HPDE6-E6E7 (cell line): ENCODE measurements around the gene PTPRG.

Experiments used
- DNase-seq: peaks from one replicate; pipeline ENCODE4 v3.0.0; 2011; ENCODE audit warnings: missing footprints; ENCODE audit errors: extremely low spot score

PTPRG gene

GRCh38 chr3:61562721-61563312, 1.4 kb downstream of the PTPRG start:
- DNase-seq = no peak

GRCh38 chr3:61563313-61564271, 2.2 kb downstream of the PTPRG start:
- no peak for DNase-seq

GRCh38 chr3:61564395-61565059, 3.2 kb downstream of the PTPRG start:
- DNase-seq = no peak

GRCh38 chr3:61565569-61565968, 4.2 kb downstream of the PTPRG start:
- no peak for DNase-seq

GRCh38 chr3:61568127-61568526, 6.8 kb downstream of the PTPRG start:
- DNase-seq = no peak

GRCh38 chr3:61569856-61570580, 8.6 kb downstream of the PTPRG start:
- no peak for DNase-seq

GRCh38 chr3:61570813-61571212, 9.4 kb downstream of the PTPRG start:
- DNase-seq = no peak

- DNase-seq = no peak
Observed at GRCh38 chr3:61571516-61572336, 10.4 kb downstream of the PTPRG start.

- no peak for DNase-seq
Observed at GRCh38 chr3:61572879-61573278, 11.5 kb downstream of the PTPRG start.

GRCh38 chr3:61573441-61573840, 12.1 kb downstream of the PTPRG start:
- DNase-seq = no peak

- DNase-seq = no peak
Observed at GRCh38 chr3:61574854-61575253, 13.5 kb downstream of the PTPRG start.

- DNase-seq = no peak
Observed at GRCh38 chr3:61575893-61576292, 14.5 kb downstream of the PTPRG start.

GRCh38 chr3:61577760-61578159, 16.4 kb downstream of the PTPRG start:
- no peak for DNase-seq

GRCh38 chr3:61578667-61579367, 17.4 kb downstream of the PTPRG start:
- no peak for DNase-seq

- no peak for DNase-seq
Observed at GRCh38 chr3:61579685-61580084, 18.3 kb downstream of the PTPRG start.

- no peak for DNase-seq
Observed at GRCh38 chr3:61580982-61581643, 19.7 kb downstream of the PTPRG start.

GRCh38 chr3:61582287-61582686, 20.9 kb downstream of the PTPRG start:
- DNase-seq = no peak

- DNase-seq = no peak
Observed at GRCh38 chr3:61582846-61583245, 21.5 kb downstream of the PTPRG start.

GRCh38 chr3:61583890-61584875, 22.8 kb downstream of the PTPRG start:
- DNase-seq = no peak
